ENCODE measurements around the gene DNASE1L3.

DNASE1L3 gene

DNA sequence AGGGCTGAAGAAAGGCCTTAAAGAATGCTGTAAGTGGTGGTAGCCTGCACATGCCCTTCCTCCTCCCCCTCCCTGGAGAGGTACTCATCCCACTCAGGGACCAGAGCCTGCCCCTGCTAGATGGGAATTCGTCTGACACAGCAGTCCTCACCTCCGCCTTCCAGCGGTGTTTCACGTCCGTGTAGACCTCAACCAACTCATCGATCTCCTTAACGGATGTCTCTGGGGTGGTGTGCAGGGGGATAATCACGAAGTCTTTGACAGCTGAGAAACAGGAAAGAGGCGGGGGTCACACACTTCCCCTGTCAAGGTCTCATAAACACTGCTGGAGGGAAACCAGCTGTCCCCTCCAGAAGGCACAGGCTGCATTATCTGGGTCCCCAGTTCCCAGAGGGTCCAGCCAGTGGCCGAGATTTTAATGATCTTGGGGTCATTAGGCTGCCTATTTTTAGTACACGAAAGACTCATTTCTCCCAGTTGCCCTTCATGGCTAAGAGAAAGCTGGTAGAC lies 9.9 kb downstream of the DNASE1L3 start:
- no peak overlapping the region for H3K4me3 ChIP-seq (replicated peaks; ENCODE audit: low read depth, low read length)
- DNase-seq (ENCODE audit: extremely low read depth, low read depth) = no peak
- TF ChIP-seq, protein P1, sequence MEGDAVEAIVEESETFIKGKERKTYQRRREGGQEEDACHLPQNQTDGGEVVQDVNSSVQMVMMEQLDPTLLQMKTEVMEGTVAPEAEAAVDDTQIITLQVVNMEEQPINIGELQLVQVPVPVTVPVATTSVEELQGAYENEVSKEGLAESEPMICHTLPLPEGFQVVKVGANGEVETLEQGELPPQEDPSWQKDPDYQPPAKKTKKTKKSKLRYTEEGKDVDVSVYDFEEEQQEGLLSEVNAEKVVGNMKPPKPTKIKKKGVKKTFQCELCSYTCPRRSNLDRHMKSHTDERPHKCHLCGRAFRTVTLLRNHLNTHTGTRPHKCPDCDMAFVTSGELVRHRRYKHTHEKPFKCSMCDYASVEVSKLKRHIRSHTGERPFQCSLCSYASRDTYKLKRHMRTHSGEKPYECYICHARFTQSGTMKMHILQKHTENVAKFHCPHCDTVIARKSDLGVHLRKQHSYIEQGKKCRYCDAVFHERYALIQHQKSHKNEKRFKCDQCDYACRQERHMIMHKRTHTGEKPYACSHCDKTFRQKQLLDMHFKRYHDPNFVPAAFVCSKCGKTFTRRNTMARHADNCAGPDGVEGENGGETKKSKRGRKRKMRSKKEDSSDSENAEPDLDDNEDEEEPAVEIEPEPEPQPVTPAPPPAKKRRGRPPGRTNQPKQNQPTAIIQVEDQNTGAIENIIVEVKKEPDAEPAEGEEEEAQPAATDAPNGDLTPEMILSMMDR (IDR thresholded peaks at IDR 0.05; ENCODE audit: low read depth, low read length, missing control alignments) = no peak

DNA sequence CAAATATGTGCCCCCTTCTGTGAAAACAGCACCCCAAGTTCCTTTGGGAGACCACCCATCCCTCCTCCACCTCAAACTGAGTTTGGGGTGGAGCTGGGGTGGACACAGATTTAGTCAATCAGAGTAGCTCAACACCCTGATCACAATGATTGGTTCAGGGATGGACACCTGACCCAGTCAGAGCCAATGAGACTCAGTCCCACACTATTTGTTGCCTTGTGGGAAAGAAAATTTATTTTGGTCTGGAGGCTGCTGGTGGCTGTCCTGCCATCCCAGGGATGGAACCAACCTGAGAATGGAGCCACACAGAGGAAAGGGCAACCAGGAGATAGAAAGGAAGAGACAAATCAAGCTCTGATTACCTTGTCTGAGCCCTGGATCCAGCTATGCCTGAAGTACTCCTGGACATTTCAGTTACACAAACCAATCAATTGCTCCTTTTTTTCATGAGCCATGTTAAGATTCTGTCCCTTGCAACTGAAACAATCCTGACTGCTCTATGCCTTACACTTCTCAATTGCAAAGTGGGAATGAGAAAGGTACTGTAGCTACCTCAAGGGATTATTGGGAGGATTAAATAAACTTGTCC lies 10.6 kb downstream of the DNASE1L3 start:
- no peak for DNase-seq (ENCODE audit: extremely low read depth, low read depth)
- TF ChIP-seq, protein P1 (IDR thresholded peaks at IDR 0.05; ENCODE audit: low read depth, low read length, missing control alignments) = no peak
- no peak overlapping the region for H3K4me3 ChIP-seq (replicated peaks; ENCODE audit: low read depth, low read length)

DNA sequence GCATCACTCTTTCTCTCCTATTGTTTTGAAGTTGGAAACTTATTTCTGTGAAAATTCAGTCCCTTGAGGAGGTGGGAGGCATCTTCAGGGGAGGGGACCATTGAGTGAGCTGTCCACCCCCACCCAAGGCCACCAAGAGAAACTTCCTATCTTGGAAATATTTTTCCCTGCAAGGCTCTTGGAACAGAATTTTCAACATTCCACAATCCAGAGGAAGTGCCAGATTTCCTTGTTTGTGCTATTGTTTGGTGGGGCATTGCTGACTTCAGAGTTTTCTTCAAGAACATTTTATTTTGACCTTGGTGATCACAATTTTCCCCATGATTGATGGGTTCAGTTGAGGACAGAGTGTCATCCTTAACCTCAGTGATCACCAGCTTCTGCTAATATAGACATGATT lies 12.0 kb downstream of the DNASE1L3 start:
- H3K4me3 ChIP-seq (replicated peaks; ENCODE audit: low read depth, low read length) = no peak overlapping the region
- TF ChIP-seq, protein P1 (IDR thresholded peaks at IDR 0.05; ENCODE audit: low read depth, low read length, missing control alignments) = no peak
- no peak for DNase-seq (ENCODE audit: extremely low read depth, low read depth)

DNA sequence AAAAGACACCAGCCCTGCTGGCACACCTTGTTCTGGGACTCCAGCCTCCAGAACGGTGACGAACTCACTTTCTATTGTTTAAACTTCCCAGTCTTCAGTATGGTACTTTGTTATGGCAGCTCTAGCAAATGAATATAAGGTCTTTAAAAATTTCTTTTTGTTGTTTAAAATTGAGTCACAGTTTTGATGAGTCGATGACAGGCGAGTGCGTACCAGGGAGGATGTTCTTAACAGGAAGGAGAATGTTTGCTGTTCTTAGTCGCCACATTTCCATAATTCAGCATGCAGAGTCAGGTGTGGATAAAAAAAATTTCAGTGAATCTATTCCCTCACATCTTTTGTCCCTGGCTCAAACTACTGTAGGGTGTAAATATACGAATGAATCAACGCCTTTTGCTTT lies 12.4 kb downstream of the DNASE1L3 start:
- H3K4me3 ChIP-seq (replicated peaks; ENCODE audit: low read depth, low read length) = no peak overlapping the region
- TF ChIP-seq, protein P1 (IDR thresholded peaks at IDR 0.05; ENCODE audit: low read depth, low read length, missing control alignments) = no peak
- no peak for DNase-seq (ENCODE audit: extremely low read depth, low read depth)

DNA sequence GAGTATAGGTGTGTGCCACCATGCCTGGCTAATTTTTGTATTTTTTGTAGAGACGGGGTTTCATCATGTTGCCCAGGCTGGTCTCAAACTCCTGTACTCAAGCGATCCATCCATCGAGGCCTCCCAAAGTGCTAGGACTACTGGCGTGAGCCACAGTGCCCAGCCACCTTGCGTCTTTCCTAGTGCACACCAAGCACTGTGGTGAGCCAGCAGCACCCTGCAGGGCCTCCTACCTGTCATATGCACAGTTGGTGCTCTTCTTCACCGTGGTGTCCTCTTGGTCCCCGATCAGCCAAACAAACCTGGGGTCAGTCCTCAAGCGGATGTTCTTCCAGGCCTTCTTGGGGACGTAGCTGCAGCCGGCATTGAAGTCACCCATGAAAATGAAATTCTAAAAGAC lies 13.2 kb downstream of the DNASE1L3 start:
- H3K4me3 ChIP-seq (replicated peaks; ENCODE audit: low read depth, low read length) = no peak overlapping the region
- TF ChIP-seq, protein P1 (IDR thresholded peaks at IDR 0.05; ENCODE audit: low read depth, low read length, missing control alignments) = no peak
- DNase-seq (ENCODE audit: extremely low read depth, low read depth) = no peak

DNA sequence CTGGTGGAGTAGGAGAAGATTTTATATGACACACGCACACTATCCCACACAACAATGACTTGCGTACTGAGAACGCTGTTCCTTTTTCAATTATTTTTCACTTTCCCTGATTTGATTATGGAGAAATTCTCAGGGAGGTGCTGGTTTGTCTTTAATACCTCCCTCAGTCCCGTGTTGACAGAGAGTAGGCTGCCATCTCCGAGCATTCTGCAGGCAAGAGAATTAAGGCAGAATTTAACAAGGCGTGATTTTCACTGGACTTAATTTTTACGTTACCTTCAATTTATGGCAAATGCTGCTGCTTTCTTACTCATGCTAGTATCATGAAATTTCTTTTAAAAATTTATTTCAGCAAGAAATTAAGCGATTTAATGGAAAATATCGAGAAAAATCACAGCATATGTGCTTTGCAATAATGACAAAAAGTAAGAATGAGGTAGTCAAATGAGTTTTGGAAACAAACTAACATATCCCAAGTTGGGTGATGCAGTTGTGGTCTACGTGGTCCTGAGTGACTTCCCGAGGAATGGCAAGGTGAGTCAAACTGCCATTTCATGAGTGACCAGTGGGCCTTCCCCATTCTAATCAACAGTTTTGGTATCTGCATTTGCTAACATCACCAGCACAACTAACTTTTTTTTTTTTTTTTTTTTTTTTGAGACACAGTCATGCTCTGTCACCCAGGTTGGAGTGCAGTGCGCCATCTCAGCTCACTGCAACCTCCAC lies 16.9 kb downstream of the DNASE1L3 start:
- no peak overlapping the region for H3K4me3 ChIP-seq (replicated peaks; ENCODE audit: low read depth, low read length)
- no peak for DNase-seq (ENCODE audit: extremely low read depth, low read depth)
- TF ChIP-seq, protein P1 (IDR thresholded peaks at IDR 0.05; ENCODE audit: low read depth, low read length, missing control alignments) = no peak
